DMS114 treated with DMSO at 0.1 percent for 48 hours (cell line): ENCODE measurements around the gene FAM227B.
"Not testable (repeated sequence)": the region's sequence is repeated elsewhere in the genome, so short reads cannot be mapped to it uniquely, and the experiment has no call there.

Experiments
- DNase-seq: peaks from one replicate; lab custom pipeline; 2025; ENCODE audit not compliant: unreplicated experiment; lab: John Stamatoyannopoulos, UW

The FAM227B gene

GRCh38 chr15:49495993-49496753 is 124.4 kb downstream of the FAM227B start:
- DNase-seq = no peak

GRCh38 chr15:49494842-49495241 is 125.8 kb downstream of the FAM227B start:
- DNase-seq = no peak

DNA sequence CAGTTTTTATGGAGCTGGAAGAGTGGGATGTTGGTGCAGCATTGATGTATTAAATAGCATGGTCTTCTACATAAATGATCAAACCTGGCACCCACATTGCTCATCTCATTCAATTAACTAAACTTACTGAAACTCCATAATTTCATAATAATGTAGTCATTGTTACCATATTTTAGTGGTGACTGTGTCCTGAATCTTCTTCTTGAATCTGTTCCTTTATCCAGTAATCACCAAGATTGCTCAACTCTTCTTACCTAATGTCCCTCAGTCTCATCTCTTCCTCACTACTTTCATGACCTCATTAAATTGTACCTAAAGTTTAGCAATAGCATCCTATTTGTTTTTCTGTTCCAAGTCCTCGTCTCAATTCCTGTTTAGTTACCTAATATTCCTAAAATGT is 127.8 kb downstream of the FAM227B start:
- no peak for DNase-seq

GRCh38 chr15:49492151-49492550 is 128.5 kb downstream of the FAM227B start:
- DNase-seq = no peak

DNA sequence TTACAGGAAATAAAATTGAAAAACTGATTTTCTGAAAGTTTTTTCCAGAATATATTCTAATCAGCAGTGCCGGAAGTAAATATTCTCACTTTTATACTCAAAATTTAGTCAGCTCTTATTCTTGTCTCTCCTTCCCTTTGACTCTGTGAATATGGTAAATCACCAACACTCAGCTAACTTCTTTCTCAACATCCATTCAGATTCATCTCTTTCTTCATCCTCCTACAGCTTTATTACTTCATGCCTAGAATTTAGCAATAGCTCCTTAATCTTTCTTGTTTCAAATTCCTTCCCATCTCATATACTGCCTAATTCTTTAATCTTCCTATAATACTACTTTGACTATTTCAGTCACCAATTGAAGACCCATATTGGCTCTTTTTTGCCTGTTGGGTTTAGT is 129.7 kb downstream of the FAM227B start:
- DNase-seq = no peak

GRCh38 chr15:49485401-49485800 is 135.2 kb downstream of the FAM227B start:
- not testable (repeated sequence) for DNase-seq

- not testable (repeated sequence) for DNase-seq
Observed at GRCh38 chr15:49478982-49479381, 141.6 kb downstream of the FAM227B start.

GRCh38 chr15:49478021-49478420 is 142.6 kb downstream of the FAM227B start:
- not testable (repeated sequence) for DNase-seq

- DNase-seq = no peak
Observed at GRCh38 chr15:49473031-49473430, 147.6 kb downstream of the FAM227B start.

- no peak for DNase-seq
Observed at GRCh38 chr15:49472338-49472737, 148.3 kb downstream of the FAM227B start.

DNA sequence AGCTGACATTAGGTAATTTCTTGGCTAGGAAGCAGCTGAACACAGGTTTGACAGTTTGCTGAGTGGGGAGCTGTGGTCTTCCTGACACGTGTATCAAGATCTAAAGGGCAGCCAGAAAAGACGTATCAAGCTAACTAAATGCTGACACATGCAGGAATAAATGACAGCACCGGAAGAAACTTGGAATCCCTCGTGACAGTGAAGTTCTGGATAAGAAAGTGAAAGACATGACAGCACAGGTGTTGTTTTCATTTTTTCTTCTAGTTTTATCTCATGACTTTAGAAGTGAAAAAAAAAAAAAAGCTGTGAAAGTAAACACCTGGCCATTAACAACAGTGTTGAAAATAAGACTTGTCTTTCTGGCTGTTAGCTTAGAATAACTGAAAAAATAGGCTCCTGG is 148.9 kb downstream of the FAM227B start:
- DNase-seq = no peak

DNA sequence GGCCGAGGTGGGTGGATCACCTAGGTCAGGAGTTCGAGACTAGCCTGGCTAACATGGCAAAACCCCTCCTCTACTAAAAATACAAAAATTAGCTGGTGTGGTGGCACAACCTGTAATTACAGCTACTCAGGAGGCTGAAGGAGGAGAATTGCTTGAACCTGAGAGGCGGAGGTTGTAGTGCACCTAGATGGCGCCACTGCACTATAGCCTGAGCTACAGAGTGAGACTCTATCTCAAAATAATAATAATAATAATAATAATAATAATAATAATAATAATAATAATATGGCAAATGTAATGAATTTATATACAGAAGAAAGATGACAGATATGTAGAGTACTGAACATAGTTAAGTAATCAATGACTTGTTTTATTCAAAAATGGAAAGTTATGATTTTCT is 149.4 kb downstream of the FAM227B start:
- not testable (repeated sequence) for DNase-seq

DNA sequence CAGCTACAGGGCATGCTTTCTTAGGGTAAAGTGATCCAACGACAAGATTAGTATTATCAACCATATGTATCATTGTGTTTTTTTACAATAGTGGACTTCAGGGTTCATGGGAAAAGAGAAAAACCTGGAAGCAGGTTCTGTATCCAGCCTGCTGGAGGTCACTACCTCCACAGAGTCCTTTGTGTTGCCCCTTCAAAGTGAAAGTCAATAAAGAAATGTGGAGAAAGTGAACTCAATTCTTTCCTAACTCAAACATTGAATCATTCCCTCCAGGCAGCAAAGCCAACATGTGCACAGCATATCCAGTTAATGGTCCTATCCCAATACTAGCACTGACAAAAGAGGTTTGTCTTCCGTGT is 152.2 kb downstream of the FAM227B start:
- no peak for DNase-seq

GRCh38 chr15:49467746-49468480 is 152.7 kb downstream of the FAM227B start:
- DNase-seq = no peak

- DNase-seq = no peak
Observed at GRCh38 chr15:49466119-49466518, 154.5 kb downstream of the FAM227B start.

- no peak for DNase-seq
Observed at GRCh38 chr15:49464522-49464921, 156.1 kb downstream of the FAM227B start.

DNA sequence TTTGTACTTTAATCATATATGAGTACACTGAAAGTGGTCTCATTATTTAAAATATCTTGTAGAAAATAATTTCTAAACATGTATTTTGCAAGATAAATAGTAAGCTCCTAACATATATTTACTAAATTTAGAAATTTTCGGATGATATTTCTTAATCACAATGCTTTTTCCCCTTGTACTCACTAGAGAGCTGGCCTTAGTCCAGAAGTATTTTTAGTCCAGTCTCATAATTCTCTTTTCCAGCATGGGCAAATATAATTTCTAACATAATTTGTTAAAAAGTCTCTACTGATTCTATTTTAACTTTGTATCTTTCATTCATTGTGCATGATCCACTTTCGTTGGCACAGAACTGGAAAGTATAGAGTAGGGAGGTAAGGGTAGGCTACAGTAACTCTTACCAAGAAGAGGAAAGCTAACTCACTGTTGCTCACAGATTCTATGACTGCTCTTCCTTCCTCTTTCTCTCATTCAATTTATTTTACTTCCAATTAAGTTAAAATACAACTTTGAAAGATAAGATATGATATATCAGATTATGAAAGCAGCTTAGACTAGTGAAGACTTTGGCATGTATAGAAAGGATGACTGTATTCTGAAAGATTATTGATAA is 158.3 kb downstream of the FAM227B start:
- DNase-seq = no peak

- DNase-seq = no peak
Observed at GRCh38 chr15:49460411-49460941, 160.1 kb downstream of the FAM227B start.

GRCh38 chr15:49458145-49458544 is 162.5 kb downstream of the FAM227B start:
- DNase-seq = no peak

DNA sequence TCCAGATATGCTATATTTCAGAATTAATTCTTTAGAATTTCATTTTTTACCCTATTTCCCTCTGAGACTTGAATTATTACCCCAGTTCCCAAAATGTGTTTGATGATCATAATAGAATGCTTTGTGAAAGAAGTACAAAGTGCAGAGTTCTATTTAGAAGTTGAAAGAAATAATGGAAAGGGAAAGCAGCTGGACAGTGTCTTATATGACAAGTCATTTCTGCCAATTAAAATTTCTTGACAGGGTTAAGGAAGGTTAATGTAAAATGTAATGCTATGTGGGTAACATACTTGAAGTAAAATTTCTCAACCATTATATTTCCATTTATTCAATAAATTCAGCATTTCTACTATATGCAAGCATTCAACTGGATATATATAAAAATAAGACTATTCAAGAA is 164.5 kb downstream of the FAM227B start:
- DNase-seq = no peak

GRCh38 chr15:49452595-49452994 is 168.0 kb downstream of the FAM227B start:
- DNase-seq = no peak

GRCh38 chr15:49441816-49442215 is 178.8 kb downstream of the FAM227B start:
- DNase-seq = no peak
